Neural progenitor cell (in vitro differentiated cells): ENCODE data around the gene ZMIZ1. TPM values are rescaled to one million over a fixed set of nuclear protein-coding genes. Genes with fewer than 3 reads are reported as not detected.

ENCODE experiments used
- DNase-seq: peaks from one replicate; pipeline ENCODE4 v3.0.0-alpha.2; 2016; ENCODE audit warnings: low spot score
- H2AFZ ChIP-seq: fragments of 200-600 bp; sonication (generic); replicated peaks from 2 replicates; pipeline ENCODE4 v1.6.1; 2016; ENCODE audit warnings: antibody characterized with exemption
- H3F3A ChIP-seq: fragments of 200-600 bp; sonication (generic); 2 replicates; pipeline ENCODE4 v1.6.1; 2016; ENCODE audit warnings: antibody characterized with exemption, low read depth
- H3K27ac ChIP-seq: fragments of 200-600 bp; sonication (generic); 2 replicates; pipeline ENCODE4 v1.5.1; 2016; ENCODE audit warnings: mild to moderate bottlenecking
- H3K27me3 ChIP-seq: fragments of 200-600 bp; sonication (generic); 2 replicates; pipeline ENCODE4 v1.6.1; 2016; ENCODE audit warnings: mild to moderate bottlenecking, moderate library complexity
- H3K36me3 ChIP-seq: fragments of 200-600 bp; sonication (generic); 2 replicates; pipeline ENCODE4 v1.5.1; 2016
- H3K4me1 ChIP-seq: fragments of 200-600 bp; sonication (generic); 2 replicates; pipeline ENCODE4 v1.6.1; 2016; ENCODE audit warnings: mixed run types
- H3K4me2 ChIP-seq: fragments of 200-600 bp; sonication (generic); 2 replicates; pipeline ENCODE4 v1.6.1; 2016
- H3K4me3 ChIP-seq: fragments of 200-600 bp; sonication (generic); 2 replicates; pipeline ENCODE4 v1.5.1; 2016
- H3K79me2 ChIP-seq: fragments of 200-600 bp; sonication (generic); 2 replicates; pipeline ENCODE4 v1.6.1; 2016; ENCODE audit warnings: low read depth
- H3K9ac ChIP-seq: fragments of 200-600 bp; sonication (generic); 2 replicates; pipeline ENCODE4 v1.6.1; 2016
- H3K9me3 ChIP-seq: fragments of 200-600 bp; sonication (generic); 2 replicates; pipeline ENCODE4 v1.5.1; 2016; ENCODE audit warnings: low read depth
- H4K20me1 ChIP-seq: fragments of 200-600 bp; sonication (generic); 2 replicates; pipeline ENCODE4 v1.6.1; 2016; ENCODE audit warnings: low read depth
- H3K27ac Mint-ChIP-seq: 3 replicates; pipeline ENCODE4 v1.8.0; 2021; ENCODE audit warnings: mixed read lengths
- H3K27me3 Mint-ChIP-seq: 2 replicates; pipeline ENCODE4 v1.8.0; 2022; ENCODE audit warnings: low read depth, mild to moderate bottlenecking, inconsistent platforms, moderate library complexity, mixed read lengths; ENCODE audit not compliant: insufficient read depth
- H3K36me3 Mint-ChIP-seq: 3 replicates; pipeline ENCODE4 v1.8.0; 2021; ENCODE audit warnings: mixed read lengths
- H3K4me1 Mint-ChIP-seq: 3 replicates; pipeline ENCODE4 v1.8.0; 2021; ENCODE audit warnings: mixed read lengths
- H3K4me3 Mint-ChIP-seq: 3 replicates; pipeline ENCODE4 v1.8.0; 2021; ENCODE audit warnings: mild to moderate bottlenecking, moderate library complexity, mixed read lengths
- H3K9me3 Mint-ChIP-seq: 3 replicates; pipeline ENCODE4 v1.8.0; 2020; ENCODE audit warnings: mixed read lengths
- CTCF ChIP-seq: fragments of 200-600 bp; sonication (generic); IDR thresholded peaks from 2 replicates; pipeline ENCODE4 v1.5.1; 2017; ENCODE audit warnings: antibody characterized with exemption, mild to moderate bottlenecking
- EZH2 ChIP-seq: fragments of 200-600 bp; sonication (generic); IDR thresholded peaks from 2 replicates; pipeline ENCODE4 v1.6.1; 2017; ENCODE audit warnings: antibody characterized with exemption, mild to moderate bottlenecking, moderate library complexity
- EZH2phosphoT487 ChIP-seq: fragments of 200-600 bp; sonication (generic); IDR thresholded peaks from 2 replicates; pipeline ENCODE4 v1.6.1; 2017; ENCODE audit warnings: antibody characterized with exemption
- total RNA-seq: library from RNA; depleted of rRNA; stranded (reverse); fragments of >200 nt; gene quantifications from 2 replicates; pipeline ENCODE4 v1.2.3, GENCODE V29; 2015; ENCODE audit warnings: low replicate concordance

The ZMIZ1 gene
- total RNA-seq, 1 donor from 2014 or later, result 5.8 TPM

- peaks cover 11% of the 10 kb centered on the region for H3F3A ChIP-seq
- H3K9ac ChIP-seq, result no peak overlapping the region
- H3K4me2 ChIP-seq, result no peak overlapping the region
- no peaks in the 10 kb centered on the region for H3K9me3 Mint-ChIP-seq
- peaks cover 21% of the 10 kb centered on the region for H3K4me1 ChIP-seq
- no peak overlapping the region for H3K27ac Mint-ChIP-seq
- H3K36me3 ChIP-seq, result no peaks in the 10 kb centered on the region
- no peaks in the 10 kb centered on the region for H3K9me3 ChIP-seq
- H3K4me3 Mint-ChIP-seq, result no peak overlapping the region
- H3K4me3 ChIP-seq, result no peak overlapping the region
- peaks cover 8% of the 10 kb centered on the region for H4K20me1 ChIP-seq
- no peak overlapping the region for H3K27ac ChIP-seq
- no peak for DNase-seq
- peaks cover 22% of the 10 kb centered on the region for H3K27me3 Mint-ChIP-seq
- peaks cover 28% of the 10 kb centered on the region for H3K4me1 Mint-ChIP-seq
- H3K36me3 Mint-ChIP-seq, result peaks cover 22% of the 10 kb centered on the region
- H3K79me2 ChIP-seq, result no peaks in the 10 kb centered on the region
- TF ChIP-seq CTCF (no peak), EZH2 (no peak), EZH2phosphoT487 (no peak)
- H2AFZ ChIP-seq, result no peak overlapping the region
- no peaks in the 10 kb centered on the region for H3K27me3 ChIP-seq
These were observed 246.8 kb downstream of the ZMIZ1 start for GRCh38 chr10:79315602-79315920.

GRCh38 chr10:79316671-79317431 lies 248.1 kb downstream of the ZMIZ1 start:
- DNase-seq, result no peak
- Mint-ChIP-seq H3K36me3 (peaks cover 20% of the 10 kb centered on the region), H3K4me3 (no peak overlapping the region), H3K27me3 (peaks cover 19% of the 10 kb centered on the region), H3K9me3 (no peaks in the 10 kb centered on the region), H3K27ac (no peak overlapping the region), H3K4me1 (peaks cover 25% of the 10 kb centered on the region)
- peaks cover 8% of the 10 kb centered on the region for H4K20me1 ChIP-seq
- TF ChIP-seq EZH2phosphoT487 (no peak), CTCF (no peak), EZH2 (no peak)
- no peaks in the 10 kb centered on the region for H3K9me3 ChIP-seq
- H3K27ac ChIP-seq, result no peak overlapping the region
- peaks cover 11% of the 10 kb centered on the region for H3F3A ChIP-seq
- no peaks in the 10 kb centered on the region for H3K36me3 ChIP-seq
- H3K4me2 ChIP-seq, result peak overlapping the region; percentile 22
- H3K9ac ChIP-seq, result no peak overlapping the region
- no peak overlapping the region for H2AFZ ChIP-seq
- H3K4me3 ChIP-seq, result no peak overlapping the region
- H3K79me2 ChIP-seq, result no peaks in the 10 kb centered on the region
- peaks cover 21% of the 10 kb centered on the region for H3K4me1 ChIP-seq
- H3K27me3 ChIP-seq, result no peaks in the 10 kb centered on the region

GRCh38 chr10:79318369-79318768 lies 249.6 kb downstream of the ZMIZ1 start:
- Histone ChIP-seq H3K4me1 (peaks cover 21% of the 10 kb centered on the region), H4K20me1 (peaks cover 8% of the 10 kb centered on the region), H3K27ac (no peak overlapping the region), H3F3A (peaks cover 11% of the 10 kb centered on the region), H3K36me3 (no peaks in the 10 kb centered on the region), H2AFZ (no peak overlapping the region), H3K79me2 (no peaks in the 10 kb centered on the region), H3K9me3 (no peaks in the 10 kb centered on the region), H3K27me3 (no peaks in the 10 kb centered on the region), H3K4me3 (no peak overlapping the region), H3K4me2 (no peak overlapping the region), H3K9ac (no peak overlapping the region)
- peaks cover 21% of the 10 kb centered on the region for H3K27me3 Mint-ChIP-seq
- no peak for TF ChIP-seq CTCF
- DNase-seq, result no peak
- no peak overlapping the region for H3K27ac Mint-ChIP-seq
- H3K36me3 Mint-ChIP-seq, result peaks cover 15% of the 10 kb centered on the region
- H3K4me3 Mint-ChIP-seq, result no peak overlapping the region
- H3K4me1 Mint-ChIP-seq, result peaks cover 25% of the 10 kb centered on the region
- no peaks in the 10 kb centered on the region for H3K9me3 Mint-ChIP-seq
